DMS 273 (cell line): ENCODE measurements around the gene LRWD1.
"Not testable (repeated sequence)": the region's sequence is repeated elsewhere in the genome, so short reads cannot be mapped to it uniquely, and the experiment has no call there.

Experiments
- DNase-seq: peaks from one replicate; lab custom pipeline; 2025; ENCODE audit not compliant: unreplicated experiment; lab: John Stamatoyannopoulos, UW

Gene LRWD1

DNA sequence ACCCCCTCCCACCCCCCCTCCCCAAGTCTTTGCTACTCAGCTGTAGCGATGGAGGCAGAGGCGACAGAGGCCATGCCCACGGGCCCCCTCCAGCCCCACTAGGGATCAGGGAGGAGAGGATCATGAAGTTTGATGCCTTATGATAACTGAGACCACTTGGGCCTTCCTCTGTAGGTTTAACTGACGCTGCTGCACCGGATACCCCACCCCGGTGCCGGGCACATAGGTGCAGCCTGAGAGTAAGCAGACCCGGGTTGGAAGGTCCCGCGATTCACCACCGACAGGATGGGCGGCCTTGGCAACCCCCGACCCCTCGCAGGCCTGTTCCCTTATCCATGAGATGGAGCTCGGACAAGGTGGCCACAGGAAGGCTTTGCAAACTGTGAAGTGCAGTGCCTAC lies 29.2 kb downstream of the LRWD1 start:
- DNase-seq, result not testable (repeated sequence)

DNA sequence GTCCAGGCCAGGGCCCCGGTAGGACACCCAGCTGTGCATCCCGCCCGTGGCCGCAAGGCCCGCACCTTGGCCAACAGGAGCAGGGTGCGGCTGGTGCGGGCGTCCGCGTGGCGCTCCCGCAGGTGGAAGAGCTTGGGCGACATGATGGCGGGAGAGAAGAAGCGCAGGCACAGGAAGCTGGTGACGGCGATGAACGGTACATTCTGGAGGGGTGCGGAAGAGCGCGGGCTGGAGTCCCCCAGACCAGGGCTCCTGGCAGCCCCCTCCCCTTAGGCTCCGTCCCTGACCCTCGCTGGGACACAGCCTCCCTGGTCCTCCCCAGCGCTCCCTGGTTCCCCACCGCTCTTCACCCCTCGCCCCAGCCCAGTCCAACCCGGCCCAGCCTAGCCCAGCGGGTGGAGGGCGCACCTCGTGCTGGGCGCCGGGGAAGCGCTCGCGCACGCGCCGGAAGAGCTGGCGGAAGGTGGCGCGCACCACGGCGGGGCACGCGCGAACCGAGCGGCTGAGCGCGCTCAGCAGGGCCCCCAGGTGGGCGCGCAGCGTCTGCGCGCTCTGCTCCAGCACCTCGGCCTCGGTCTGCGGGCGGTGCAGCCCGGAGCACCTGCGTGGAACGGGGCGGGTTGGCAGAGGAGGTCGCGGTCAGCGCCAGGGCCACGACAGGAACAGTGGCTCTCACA lies 29.8 kb downstream of the LRWD1 start:
- DNase-seq, result not testable (repeated sequence)

DNA sequence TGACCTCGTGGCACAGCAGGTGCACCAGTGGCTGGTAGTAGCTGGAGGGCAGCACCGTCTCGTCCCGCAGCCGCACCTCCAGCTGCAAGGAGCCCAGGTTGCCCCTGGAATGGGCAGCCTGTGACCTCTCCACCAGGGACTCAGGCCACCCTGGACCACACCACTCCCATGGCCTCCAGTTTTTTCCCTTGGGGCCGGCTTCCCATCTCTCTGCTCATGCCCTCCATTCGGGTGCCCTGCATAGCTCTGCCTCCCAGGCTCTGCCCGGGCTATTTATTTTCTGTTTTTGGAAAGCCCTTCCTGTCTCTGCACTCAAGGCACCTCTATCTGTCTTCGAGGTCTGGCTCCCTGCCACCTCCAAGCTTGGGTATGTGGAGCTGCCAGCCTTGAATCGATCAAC lies 32.1 kb downstream of the LRWD1 start:
- not testable (repeated sequence) for DNase-seq

DNA sequence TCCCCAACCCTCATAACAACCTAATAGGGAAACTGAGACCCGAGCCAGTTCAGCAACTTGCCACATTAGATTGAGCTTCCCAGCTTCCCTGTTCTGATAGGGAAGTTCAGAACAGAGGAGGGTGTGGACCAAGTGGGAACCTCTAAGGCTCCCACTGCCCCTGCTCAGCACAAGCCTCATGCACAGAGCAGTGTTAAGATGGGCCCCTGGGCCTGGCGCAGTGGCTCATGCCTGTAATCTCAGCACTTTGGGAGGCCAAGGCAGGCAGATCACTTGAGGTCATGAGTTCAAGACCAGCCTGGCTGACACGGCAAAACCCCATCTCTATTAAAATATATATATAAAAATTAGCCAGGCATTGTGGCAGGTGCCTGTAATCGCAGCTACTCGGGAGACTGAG lies 32.5 kb downstream of the LRWD1 start:
- not testable (repeated sequence) for DNase-seq

DNA sequence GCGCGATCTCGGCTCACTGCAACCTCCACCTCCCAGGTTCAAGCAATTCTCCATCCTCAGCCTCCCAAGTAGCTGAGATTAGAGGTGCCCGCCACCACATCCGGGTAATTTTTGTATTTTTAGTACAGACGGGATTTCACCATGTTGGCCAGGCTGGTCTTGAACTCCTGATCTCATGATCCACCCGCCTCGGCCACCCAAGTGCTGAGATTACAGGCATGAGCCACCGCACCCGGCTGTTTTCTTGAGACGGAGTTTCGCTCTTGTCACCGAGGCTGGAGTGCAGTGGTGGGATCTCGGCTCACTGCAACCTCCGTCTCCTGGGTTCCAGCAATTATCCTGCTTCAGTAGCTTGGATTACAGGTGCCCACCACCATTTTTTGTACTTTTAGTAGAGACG lies 33.5 kb downstream of the LRWD1 start:
- DNase-seq, result not testable (repeated sequence)

DNA sequence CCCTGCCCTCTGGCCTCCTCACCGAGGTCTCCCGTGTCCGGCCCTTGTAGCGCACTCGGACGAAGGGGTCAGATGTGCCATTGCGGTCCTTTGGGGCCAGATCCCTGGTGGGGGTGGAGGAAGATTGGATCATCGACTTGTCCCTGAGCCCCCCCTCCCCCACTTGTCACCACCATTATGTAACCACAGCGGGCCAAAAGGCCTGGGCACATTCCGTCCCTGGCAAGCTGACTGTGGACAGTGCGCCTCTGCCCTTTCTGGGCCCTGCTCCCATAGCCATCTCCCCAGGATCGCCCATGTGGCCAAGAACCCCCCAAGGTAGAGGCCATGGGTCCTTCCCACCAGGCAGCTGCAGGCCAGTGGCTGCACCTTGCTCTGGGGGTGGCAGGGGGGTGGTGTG lies 38.4 kb downstream of the LRWD1 start:
- DNase-seq, result not testable (repeated sequence)

DNA sequence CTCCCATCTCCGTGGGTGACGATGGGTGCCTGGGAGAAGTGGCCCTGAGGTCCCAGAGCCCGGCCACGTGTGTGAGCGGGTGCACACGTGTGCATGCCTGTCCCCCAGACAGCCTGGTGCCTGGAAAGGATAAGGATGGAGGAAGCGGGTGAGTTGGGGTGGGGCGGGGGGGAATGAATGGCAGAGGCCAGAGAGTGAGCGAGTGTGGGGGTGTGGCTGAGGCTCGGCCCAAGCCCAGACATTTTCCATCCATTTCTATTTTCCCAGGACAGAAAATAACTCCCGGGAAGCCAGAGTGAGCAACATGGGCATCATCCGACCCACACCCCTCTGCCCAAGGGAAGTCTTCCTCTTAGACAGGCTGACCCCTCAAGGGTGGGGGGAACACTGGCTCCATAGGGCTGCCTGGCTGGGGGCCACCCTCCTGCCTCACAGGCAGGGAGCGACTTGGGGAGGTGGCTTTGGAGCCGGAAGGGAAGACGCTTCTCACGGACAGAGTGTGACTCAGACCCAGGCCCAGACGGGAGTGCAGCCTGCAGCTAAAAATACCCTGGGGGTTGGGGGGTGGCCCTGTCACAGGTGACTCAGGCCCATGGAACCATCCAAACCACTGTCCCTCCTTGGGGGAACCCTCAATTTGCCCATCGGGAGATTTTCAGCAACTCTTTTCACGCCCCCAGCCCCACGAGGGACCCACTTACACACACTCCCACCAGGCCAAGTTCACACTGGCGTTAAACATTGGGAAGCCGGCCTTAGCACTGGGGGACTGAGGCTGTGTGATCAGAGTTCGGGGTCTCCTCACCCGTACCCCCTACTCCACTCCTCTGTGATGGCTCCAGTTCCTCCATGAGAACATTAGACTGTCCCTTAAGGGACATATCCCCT lies 40.8 kb downstream of the LRWD1 start:
- DNase-seq, result not testable (repeated sequence)

DNA sequence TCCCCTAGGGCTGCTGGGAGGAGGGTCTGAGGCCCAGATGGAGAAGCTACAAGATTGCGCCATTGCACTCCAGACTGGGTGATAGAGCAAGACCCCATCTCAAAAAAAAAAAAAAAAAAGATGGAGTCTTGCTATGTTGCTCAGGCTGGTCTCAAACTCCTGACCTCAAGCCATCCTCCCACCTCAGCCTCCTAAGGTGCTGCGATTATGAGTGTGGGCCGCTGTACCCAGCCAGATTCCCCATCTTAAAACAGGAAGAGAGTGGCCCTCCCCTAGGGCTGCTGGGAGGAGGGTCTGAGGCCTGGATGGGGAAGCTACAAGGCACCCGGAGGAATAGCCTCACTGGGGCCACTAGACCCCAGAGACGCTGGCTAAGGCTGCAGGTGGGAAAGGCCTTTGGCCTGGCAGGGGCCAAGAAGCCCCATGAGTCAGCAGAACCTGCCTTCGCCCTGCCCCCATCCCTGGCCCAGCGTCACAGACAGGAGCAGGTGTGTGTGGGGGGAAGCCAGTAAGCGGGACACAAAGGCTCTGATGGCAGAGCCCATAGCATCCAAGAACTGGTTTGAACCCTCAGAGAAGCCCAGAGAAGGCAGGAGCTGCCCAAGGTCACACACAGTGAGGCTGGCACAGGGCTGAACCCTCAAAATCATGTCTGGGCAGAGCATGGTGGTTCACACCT lies 42.8 kb downstream of the LRWD1 start:
- DNase-seq, result not testable (repeated sequence)

DNA sequence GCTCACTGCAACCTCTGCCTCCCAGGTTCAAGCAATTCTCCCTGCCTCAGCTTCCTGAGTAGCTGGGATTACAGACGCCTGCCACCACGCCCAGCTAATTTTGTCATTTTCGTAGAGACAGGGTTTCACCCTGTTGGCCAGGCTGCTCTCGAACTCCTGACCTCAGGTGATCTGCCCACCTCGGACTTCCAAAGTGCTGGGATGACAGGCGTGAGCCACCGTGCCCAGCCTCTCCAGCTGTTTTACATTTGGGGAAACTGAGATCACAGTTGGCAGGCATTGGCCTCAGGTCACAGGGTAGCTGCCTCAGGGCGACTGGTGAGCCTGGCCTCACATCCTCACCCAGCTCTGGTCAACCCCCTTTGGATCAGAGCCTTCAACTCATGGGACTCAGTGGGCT lies 45.8 kb downstream of the LRWD1 start:
- not testable (repeated sequence) for DNase-seq

DNA sequence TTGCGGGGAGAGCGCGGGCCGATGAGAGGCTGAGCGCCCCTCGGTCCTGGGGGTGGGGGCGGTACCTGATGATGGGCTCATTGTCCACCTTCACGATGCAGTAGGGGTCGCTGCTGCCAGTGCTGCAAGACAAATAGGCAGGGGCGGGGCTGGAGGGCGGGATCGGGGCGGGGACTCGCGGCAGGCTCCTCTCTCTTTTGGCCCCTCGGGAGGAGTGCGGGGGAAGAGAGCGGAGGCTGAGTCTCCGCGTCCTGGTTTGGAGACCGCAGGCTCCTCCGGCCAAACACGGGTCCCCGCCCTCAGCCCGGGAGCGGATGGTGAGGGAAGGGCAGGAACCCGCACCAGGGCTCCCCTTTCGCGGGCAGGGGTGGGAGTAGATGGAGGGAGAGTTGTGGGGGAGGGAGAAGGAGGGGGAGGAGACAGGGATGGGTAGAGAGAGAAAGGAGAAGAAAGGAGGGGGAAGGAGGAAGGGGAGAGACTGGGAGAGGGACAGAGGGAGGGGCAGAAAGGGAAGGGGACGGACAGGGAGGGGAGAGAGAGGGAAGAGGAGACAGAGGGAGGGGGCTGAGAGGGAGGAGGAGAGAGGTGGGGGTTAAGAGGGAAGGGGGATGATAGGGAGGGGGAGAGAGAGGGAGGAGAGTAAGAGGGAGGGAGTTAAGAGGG lies 47.2 kb downstream of the LRWD1 start:
- DNase-seq, result not testable (repeated sequence)

DNA sequence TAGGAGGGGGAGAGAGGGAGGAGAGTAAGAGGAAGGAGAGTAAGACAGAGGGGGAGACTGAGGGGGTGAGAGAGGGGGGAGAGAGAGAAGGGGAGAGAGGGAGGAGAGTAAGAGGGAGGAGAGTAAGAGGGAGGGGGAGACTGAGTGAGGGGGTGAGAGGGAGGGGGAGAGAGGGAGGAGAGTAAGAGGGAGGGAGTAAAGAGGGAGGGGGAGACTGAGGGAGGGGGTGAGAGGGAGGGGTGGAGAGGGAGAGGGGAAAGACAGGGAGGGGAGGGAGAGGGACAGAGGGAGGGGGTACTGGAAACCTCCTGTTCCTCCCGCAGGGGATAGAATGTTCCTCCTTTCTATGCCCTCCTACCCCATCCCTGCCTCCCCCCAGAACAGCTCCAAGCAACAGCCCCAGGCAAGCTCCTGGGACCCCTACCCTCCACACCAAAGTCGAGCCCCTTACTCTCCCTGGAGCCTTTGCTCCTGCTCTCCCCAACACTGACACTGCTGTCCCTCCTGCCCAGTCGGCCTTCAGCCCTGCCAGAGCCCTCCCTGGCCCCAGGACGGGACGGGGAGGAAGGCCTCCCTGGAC lies 47.9 kb downstream of the LRWD1 start:
- not testable (repeated sequence) for DNase-seq

DNA sequence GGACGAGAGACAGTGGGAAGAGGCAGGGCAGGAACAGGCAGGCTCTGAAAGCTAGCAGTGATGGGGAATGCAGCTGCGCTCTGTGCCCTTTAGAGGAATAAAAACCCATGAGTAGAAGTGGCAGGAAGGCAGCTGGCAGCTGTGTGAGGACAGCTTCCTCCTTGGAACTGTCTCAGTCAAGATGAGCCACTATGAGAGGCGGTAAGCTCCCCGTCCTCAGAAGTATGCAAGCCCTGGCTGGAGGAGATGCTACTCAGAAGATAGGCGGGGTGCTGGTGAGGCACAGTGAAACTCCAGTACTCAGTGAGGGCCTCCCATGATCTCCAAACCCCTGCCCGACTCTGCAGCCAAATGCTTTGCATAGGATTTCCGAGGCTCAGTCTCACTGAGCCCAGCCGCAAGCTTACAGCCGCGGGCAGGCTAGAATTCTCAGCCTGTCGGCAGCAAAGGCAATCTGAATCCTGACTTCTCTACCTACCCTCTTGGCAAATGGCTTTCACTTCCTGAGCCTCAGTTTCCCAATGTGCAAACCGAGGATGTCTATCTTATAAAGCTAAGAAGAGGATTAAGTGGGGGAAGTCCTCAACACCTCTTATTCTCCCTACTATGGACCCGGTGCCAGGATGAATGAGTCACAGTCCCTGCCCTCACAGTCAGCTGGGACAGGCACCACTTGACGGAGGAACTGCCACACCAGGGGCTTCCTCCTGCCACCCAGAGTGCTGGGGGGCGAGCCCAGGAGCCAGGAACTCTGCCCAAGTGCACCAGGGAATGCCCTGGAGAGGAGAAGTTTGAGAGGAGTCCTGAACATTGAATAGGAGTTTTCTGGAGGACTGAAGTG lies 50.3 kb downstream of the LRWD1 start:
- not testable (repeated sequence) for DNase-seq

DNA sequence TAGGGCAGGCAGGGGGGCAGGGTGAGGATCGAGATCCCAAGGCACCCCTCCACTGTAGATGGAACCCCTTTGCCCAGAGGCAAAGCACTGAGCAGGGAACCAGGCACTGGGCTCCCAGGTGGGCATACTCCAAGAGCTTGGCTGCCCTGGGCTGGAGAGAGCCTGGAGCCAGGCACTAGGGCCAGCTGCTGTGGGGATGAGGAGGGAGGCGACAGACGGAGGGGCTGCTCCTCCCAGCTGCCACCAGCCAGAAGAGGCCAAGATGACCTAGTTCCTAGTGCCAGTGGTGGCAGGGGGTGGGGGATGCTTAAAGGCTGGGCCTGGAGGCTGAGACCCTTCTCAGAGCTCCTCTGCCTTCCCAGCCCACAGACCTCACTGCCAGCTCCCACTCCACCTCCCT lies 51.1 kb downstream of the LRWD1 start:
- DNase-seq, result not testable (repeated sequence)

DNA sequence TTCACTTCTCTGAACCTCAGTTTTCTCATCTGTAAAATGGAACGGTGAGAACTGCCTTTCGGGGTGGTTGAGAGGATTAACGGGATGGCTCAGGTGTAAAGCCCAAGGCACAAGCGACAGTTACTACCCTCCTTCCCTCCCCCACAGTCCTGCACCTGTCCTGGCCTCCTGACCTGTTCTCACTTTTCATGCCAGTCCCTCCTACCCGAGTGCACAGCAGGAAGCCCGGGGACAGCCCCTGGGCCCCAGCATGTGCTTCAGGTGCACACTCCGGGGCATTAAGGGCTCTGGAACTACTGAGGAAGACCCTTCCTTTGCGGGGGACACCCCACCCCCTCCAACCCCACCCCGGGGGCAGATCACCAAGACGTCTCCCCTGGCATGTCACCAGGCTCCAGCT lies 52.2 kb downstream of the LRWD1 start:
- not testable (repeated sequence) for DNase-seq

DNA sequence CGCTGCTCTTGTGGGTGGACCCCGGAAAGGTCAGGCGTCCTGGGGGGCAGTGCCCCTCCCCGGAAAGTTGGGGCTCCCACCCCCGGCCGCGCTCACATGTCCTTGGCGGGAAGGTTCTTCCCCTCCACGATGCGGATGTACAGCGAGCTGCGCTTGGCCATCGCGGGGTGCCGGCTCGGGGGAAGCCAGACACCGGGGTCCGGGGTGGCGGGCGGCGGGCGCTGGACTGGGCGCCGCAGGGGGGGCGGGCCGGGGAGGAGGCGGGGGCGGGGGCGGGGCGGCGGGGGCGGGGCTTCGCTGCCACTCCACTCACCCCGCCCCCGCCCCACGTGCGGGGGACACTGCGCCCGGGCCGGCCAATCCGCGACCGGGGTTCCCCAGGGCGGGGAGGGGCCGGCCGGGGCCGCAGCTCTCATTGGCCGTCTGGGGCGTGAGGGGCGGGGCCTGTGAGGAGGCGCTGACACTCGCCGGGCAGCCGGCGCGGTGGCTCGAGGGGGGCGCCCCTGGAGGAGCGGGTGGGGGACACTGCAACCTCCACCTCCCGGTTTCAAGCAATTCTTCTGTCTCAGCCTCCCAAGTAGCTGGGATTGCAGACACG lies 52.9 kb downstream of the LRWD1 start, which contains the start of gene RASA4B:
TSS of gene RASA4B (minus strand) at position 228 of the 598 bp plus-strand sequence. CDS start at position 161, 67 bp downstream.
- DNase-seq, result not testable (repeated sequence)

DNA sequence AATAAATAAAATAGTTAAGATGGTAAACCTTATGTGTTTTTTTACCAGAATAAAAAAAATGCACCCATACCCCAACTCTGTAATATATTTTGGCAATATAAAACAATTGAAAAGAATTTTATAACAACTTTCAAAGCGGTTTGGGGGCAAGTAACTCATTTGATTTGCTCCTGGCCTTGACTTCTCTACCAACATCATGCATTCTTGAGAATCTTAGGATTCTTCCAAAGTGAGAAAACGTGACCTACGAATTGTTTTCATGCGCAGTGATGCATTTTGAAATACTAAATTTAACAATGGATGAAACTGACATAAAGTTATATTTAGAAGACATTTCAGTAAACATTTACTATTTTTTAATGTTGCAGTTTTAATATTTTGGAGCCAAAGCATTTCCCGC lies 56.0 kb downstream of the LRWD1 start:
- DNase-seq, result not testable (repeated sequence)
